HG02981 (cell line): ENCODE measurements around the gene KCNQ1.

ENCODE experiments used
- ATAC-seq: cut with Tn5 transposase; IDR thresholded peaks from one replicate; pipeline ENCODE4 v1.9.1; 2021; ENCODE audit warnings: mild to moderate bottlenecking, moderate library complexity; ENCODE audit not compliant: unreplicated experiment

Gene KCNQ1

GRCh38 chr11:2862395-2863275 lies 417.8 kb downstream of the KCNQ1 start:
- ATAC-seq, result no peak

GRCh38 chr11:2863276-2863618 lies 418.4 kb downstream of the KCNQ1 start:
- no peak for ATAC-seq

DNA sequence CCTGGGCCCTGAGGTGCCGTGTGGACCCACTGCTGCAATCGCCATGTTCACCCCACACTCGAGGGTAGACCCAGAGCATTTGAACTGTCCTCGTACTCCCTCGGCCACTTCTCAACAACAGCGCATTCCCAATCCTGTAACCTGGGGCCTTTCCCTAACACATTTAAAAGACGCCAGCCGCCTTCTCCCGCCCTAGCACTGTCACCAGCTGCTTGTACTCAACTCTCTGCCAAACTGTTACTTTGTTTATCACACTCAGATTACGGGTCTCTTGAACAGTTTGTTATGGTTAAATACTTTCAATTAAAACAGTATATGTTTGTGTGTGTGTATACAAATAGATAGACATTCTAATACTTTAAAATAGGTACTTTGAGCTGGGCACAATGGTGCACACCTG lies 420.1 kb downstream of the KCNQ1 start:
- no peak for ATAC-seq

GRCh38 chr11:2865922-2866577 lies 421.2 kb downstream of the KCNQ1 start:
- no peak for ATAC-seq

GRCh38 chr11:2867142-2867541 lies 422.3 kb downstream of the KCNQ1 start:
- ATAC-seq, result no peak

- ATAC-seq, result no peak
These were observed 423.1 kb downstream of the KCNQ1 start for GRCh38 chr11:2867722-2868505.

DNA sequence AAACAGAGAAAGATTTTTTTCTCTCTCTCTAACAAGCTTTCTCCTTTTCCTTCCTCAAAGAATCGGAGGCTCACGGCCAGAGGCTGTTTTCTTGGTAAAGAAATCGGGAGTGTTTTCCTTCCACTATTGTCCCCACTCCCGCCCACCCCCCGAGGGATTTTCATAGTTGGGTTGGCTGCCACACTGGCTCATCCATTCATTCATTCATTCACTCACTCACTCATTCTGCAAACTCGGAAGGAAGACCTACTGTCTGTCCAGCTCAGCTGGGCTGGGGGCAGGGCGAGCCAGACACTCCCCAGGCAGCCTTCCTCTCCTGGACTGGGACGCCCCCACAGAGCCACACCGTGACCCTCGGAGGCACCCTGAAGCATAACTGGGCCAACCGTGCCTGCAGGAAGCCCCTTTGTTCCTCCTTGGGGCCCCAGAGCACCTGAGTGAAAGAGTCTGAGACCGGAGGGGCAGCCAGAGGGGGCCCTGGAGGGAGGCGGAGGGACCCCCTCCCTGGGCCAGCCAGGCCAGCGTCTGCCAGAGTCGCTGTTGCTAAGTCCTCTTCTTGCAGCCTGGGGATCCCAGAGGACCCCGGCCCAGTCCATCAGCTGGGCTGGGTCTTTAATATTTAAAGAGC lies 423.8 kb downstream of the KCNQ1 start:
- ATAC-seq, result no peak

- no peak for ATAC-seq
These were observed 424.3 kb downstream of the KCNQ1 start for GRCh38 chr11:2869134-2869526.

DNA sequence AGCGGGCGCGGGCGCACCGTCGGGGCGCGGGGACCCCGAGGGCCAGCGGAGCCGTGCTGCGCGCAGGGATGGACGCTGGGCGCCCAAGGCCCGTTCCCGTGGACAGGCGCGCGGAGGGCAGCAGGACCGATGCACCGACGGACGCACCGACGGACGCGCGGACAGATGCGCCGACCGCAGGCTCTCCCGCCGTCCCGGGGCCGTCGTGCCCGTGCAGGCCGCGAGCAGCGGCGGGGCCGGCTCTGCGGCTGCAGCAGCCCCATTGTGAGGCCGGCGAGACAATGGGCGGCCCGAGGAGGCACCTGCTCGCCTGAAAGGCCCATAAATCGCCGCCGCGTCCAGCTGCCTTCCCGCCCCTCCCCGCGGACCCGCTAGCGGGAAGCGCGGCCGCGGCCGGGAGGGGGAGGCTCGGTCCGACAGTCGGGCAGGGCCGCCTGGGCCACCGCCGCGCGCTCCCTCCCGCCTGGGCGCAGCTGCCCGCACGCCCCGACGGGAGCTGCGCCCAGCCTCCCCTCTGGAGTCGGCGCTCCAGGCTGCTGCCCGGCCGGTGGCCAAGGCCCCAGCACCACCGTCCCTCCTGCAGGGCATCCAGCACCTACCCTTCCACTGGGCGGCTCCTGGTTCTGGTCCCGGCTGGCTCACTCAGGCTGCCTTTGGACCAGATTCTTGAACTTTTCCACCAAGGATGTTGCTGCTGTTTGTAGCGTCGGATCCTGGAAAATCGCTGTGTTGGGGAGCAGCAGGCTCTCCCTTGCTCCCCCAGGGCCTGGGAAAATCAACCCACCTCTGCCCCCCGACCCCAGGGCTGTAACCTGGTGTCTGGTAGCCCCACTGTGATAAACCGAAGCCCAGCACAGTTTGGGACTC lies 425.0 kb downstream of the KCNQ1 start:
- ATAC-seq, result no peak

- no peak for ATAC-seq
These were observed 425.7 kb downstream of the KCNQ1 start for GRCh38 chr11:2870460-2870859.

DNA sequence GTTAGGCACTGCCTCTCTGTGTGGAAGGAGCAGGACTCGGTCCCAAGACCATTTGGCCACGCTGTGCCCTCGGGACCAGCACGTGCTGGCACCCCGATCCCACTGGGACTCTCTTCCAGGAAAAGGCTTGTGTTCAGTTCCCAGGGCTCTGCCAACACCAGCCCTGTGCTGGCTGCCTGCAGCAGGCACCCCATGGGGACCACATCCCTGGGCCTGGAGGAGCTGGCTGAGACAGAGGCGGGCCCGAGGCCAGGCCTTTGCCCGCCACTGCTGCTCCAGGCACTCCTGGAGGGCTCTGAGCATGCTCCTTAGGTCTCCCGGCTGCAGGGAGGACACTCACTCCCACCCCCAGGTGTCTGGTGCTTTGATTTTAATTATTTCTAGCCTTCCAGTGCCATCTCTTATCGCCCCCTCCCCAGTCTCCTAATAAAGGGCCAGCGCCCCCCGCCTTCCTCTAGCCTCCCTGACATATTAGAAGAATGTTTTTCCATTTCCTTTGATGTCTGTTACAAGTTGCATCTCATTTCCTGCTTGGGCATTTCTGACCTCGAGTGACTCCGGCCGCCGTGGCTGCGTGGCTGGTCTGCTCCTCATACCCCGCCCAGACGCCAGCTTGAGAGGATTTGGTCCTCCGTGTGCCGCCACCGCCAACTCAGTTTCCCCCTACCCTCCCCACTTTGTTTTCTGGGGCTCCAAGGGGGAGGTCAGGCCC lies 426.3 kb downstream of the KCNQ1 start:
- ATAC-seq, result no peak

- ATAC-seq, result no peak
These were observed 430.2 kb downstream of the KCNQ1 start for GRCh38 chr11:2874963-2875362.

- ATAC-seq, result no peak
These were observed 432.7 kb downstream of the KCNQ1 start for GRCh38 chr11:2877474-2877873.

DNA sequence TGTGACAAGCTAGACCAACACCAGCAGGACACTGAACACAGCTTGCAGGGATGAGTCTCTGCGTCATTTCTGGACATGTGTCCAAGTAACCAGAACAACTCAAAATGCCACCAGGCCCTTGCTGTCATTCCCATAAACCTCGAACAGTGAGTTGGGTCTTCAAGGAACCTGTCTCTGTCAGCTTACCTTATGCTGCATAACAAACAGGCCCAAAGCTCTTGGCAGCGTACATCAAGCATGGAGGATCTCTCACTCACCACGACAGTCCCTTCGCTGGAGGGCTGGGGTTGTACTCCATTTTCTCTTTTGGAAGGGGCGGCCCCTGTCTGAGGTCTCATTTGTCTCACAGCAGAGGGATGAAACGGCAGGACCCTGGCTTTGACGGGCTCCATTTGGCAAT lies 434.0 kb downstream of the KCNQ1 start:
- no peak for ATAC-seq

- ATAC-seq, result no peak
These were observed 435.8 kb downstream of the KCNQ1 start for GRCh38 chr11:2880646-2881045.

GRCh38 chr11:2881076-2881980 lies 436.5 kb downstream of the KCNQ1 start:
- no peak for ATAC-seq

- ATAC-seq, result no peak
These were observed 437.2 kb downstream of the KCNQ1 start for GRCh38 chr11:2881981-2882375.

GRCh38 chr11:2882396-2883110 lies 437.7 kb downstream of the KCNQ1 start:
- ATAC-seq, result no peak
